Keratinocyte (primary cell): ENCODE results near the gene ABHD4. TPM values are rescaled to one million over a fixed set of nuclear protein-coding genes. Genes with fewer than 3 reads are reported as not detected.

Source experiments
- DNase-seq: peaks from one replicate; pipeline ENCODE4 v3.0.0-alpha.2; 2011; ENCODE audit warnings: low read depth, missing footprints, low spot score
- FAIRE-seq: peaks from 2 replicates; lab custom pipeline; 2011; peaks lifted over from hg19 to GRCh38; lab: Jason Lieb, UNC
- H2AFZ ChIP-seq: 2 replicates; pipeline ENCODE4 v1.6.0; 2012; ENCODE audit warnings: low read length, control low read depth, inconsistent platforms; ENCODE audit not compliant: control insufficient read depth
- H3K27ac ChIP-seq: 2 replicates; pipeline ENCODE4 v1.5.1; 2011; ENCODE audit warnings: low read length; ENCODE audit not compliant: control insufficient read depth, insufficient read depth
- H3K27me3 ChIP-seq: 3 replicates; pipeline ENCODE4 v1.6.0; 2011; ENCODE audit warnings: low read length; ENCODE audit not compliant: control insufficient read depth, insufficient read depth; ENCODE audit errors: extremely low read depth
- H3K36me3 ChIP-seq, 2 experiments: 2 replicates in 1 of 2; 3 replicates in 1 of 2; pipeline ENCODE4 v1.5.1; 2011; ENCODE audit warnings: low read length in 2 of 2, mild to moderate bottlenecking in 1 of 2; ENCODE audit not compliant: control insufficient read depth in 2 of 2, insufficient read depth in 2 of 2; ENCODE audit errors: extremely low read depth in 1 of 2
- H3K4me1 ChIP-seq: 3 replicates; pipeline ENCODE4 v1.5.1; 2011; ENCODE audit warnings: low read length; ENCODE audit not compliant: control insufficient read depth, insufficient read depth; ENCODE audit errors: extremely low read depth
- H3K4me2 ChIP-seq: 3 replicates; pipeline ENCODE4 v1.6.0; 2011; ENCODE audit warnings: low read depth, low read length; ENCODE audit not compliant: control insufficient read depth, insufficient read depth; ENCODE audit errors: extremely low read depth
- H3K4me3 ChIP-seq, 3 experiments: fragments of 200-600 bp in 1 of 3; sonication (generic) in 1 of 3; 2 replicates in 2 of 3; 3 replicates in 1 of 3; pipeline ENCODE4 v1.5.1; 2011 to 2016; ENCODE audit warnings: low read length in 3 of 3, mild to moderate bottlenecking in 3 of 3, control low read depth in 2 of 3, inconsistent platforms in 1 of 3, low read depth in 1 of 3, mixed read lengths in 1 of 3, mixed run types in 1 of 3, moderate library complexity in 1 of 3; ENCODE audit not compliant: control insufficient read depth in 2 of 3, insufficient read depth in 2 of 3; ENCODE audit errors: extremely low read depth in 1 of 3
- H3K79me2 ChIP-seq: 2 replicates; pipeline ENCODE4 v1.6.0; 2012; ENCODE audit warnings: low read length; ENCODE audit not compliant: control insufficient read depth, insufficient read depth
- H3K9ac ChIP-seq: 3 replicates; pipeline ENCODE4 v1.6.0; 2011; ENCODE audit warnings: low read length; ENCODE audit not compliant: control insufficient read depth, insufficient read depth; ENCODE audit errors: extremely low read depth
- H3K9me1 ChIP-seq: 3 replicates; pipeline ENCODE4 v1.6.0; 2011; ENCODE audit warnings: low read length; ENCODE audit not compliant: control insufficient read depth, insufficient read depth; ENCODE audit errors: extremely low read depth
- H3K9me3 ChIP-seq: 2 replicates; pipeline ENCODE4 v1.5.1; 2012; ENCODE audit warnings: low read depth, low read length; ENCODE audit not compliant: control insufficient read depth
- H4K20me1 ChIP-seq: 3 replicates; pipeline ENCODE4 v1.6.0; 2011; ENCODE audit warnings: low read length; ENCODE audit not compliant: control insufficient read depth, insufficient read depth; ENCODE audit errors: extremely low read depth
- EZH2 ChIP-seq: IDR thresholded peaks from one replicate; pipeline ENCODE4 v1.6.1; 2012; ENCODE audit warnings: inconsistent platforms, mild to moderate bottlenecking, low read length, moderate library complexity
- dilution Hi-C: fragments of 300-500 bp; cut with MboI; formaldehyde crosslinking; loops from one replicate; pipeline ENCODE4 v1.7.0; 2020; ENCODE audit warnings: low sequenced_read_pairs; ENCODE audit not compliant: extremely low pct_ligation_motif_present
- polyA plus RNA-seq, 5 experiments: library from polyadenylated mRNA; depleted of rRNA in 3 of 5; stranded (reverse) in 3 of 5; stranded (forward) in 1 of 5; unstranded in 1 of 5; fragments of >200 nt; gene quantifications; 1 replicate in 1 of 5; 2 replicates in 3 of 5; 3 replicates in 1 of 5; pipeline versions ENCODE4 v1.2.1 to v1.2.3, GENCODE V29; 2011 to 2012; ENCODE audit warnings: missing spikeins in 2 of 5, low read depth in 1 of 5, low replicate concordance in 1 of 5
- TF ChIP-seq, protein P1 (sequence below), 3 experiments: IDR thresholded peaks in 1 of 3; conservative IDR thresholded peaks in 1 of 3; optimal IDR thresholded peaks in 1 of 3; 2 replicates in 2 of 3; 3 replicates in 1 of 3; pipeline versions ENCODE3 to v1.5.1; 2011; ENCODE audit warnings: low read length in 3 of 3, mild to moderate bottlenecking in 3 of 3, moderate library complexity in 2 of 3, control low read depth in 1 of 3, inconsistent platforms in 1 of 3; ENCODE audit not compliant: insufficient read depth in 2 of 3; ENCODE audit errors: extremely low read depth in 1 of 3

ABHD4 gene
- polyA plus RNA-seq, 1 donor (not counting 4 experiments of a cell fraction or from before 2014, with no cell fraction given): 17.7 TPM

DNA sequence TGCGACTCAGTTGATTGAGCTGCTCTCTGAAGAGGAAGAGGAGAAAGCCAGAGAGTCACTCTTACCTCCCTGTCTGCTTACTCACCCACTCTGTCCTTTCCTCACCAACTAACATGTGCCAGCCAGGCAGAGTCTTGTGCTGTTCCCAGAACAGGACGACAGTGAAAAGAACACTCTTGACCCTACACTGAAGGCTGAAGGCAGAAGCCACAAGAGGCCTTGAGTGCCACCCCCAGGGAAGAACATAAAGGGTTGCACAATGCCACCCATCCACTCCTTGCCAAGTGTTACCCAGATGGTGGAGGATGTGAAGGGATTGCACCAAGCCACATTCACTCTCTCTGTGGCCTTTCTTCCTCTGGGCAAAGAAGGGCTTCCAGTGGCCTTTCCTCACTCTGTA, 12.8 kb downstream of the ABHD4 start:
- Histone ChIP-seq H3K4me2 (no peak overlapping the region), H3K9me1 (no peaks in the 10 kb centered on the region), H3K36me3 (peaks cover 19 to 26% of the 10 kb centered on the region in 2 experiments), H3K4me1 (peaks cover 18% of the 10 kb centered on the region), H3K79me2 (no peaks in the 10 kb centered on the region), H4K20me1 (no peaks in the 10 kb centered on the region), H3K27me3 (no peaks in the 10 kb centered on the region), H3K27ac (no peak overlapping the region), H3K4me3 (no peak overlapping the region), H3K9me3 (no peaks in the 10 kb centered on the region), H2AFZ (no peak overlapping the region), H3K9ac (no peak overlapping the region)
- DNase-seq: no peak
- no peak for FAIRE-seq
- TF ChIP-seq, protein P1, sequence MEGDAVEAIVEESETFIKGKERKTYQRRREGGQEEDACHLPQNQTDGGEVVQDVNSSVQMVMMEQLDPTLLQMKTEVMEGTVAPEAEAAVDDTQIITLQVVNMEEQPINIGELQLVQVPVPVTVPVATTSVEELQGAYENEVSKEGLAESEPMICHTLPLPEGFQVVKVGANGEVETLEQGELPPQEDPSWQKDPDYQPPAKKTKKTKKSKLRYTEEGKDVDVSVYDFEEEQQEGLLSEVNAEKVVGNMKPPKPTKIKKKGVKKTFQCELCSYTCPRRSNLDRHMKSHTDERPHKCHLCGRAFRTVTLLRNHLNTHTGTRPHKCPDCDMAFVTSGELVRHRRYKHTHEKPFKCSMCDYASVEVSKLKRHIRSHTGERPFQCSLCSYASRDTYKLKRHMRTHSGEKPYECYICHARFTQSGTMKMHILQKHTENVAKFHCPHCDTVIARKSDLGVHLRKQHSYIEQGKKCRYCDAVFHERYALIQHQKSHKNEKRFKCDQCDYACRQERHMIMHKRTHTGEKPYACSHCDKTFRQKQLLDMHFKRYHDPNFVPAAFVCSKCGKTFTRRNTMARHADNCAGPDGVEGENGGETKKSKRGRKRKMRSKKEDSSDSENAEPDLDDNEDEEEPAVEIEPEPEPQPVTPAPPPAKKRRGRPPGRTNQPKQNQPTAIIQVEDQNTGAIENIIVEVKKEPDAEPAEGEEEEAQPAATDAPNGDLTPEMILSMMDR (optimal IDR thresholded peaks at IDR 0.05 in 1 of 3, IDR thresholded peaks at IDR 0.05 in 1 of 3, conservative IDR thresholded peaks at IDR 0.05 in 1 of 3; ENCODE audit: extremely low read depth in 1 of 3, insufficient read depth in 2 of 3, low read length in 3 of 3): no peak
- no peak for TF ChIP-seq EZH2
- dilution Hi-C loops: no loop called here

DNA sequence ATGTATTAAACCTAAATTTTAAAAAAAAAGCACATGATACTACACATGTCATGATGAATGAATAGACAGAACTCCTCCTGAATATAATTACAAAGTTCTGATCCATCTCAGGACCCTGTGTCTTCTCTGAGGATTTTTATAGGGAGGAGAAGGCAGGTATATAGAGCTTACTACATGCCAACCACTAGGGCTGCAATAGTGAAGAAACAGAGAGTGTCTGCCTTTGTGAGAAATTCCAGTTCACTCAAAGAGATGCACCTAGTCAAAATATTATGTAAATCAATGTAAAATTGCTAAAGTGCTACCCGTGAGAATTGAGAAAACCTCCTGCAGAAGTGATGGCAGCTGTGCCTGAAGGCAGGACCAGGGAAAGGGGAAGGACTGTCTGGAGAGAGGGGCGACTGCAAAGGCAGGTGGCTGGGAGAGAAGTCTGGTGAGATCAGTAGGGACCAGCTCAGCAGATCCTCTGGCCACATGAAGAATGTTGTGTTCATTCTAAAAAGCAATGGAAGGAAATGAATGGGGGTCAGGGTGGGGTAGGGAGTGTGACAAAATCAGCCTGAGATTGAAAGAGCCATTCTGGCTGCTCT, 15.1 kb downstream of the ABHD4 start:
- dilution Hi-C loops: no loop called here
- Histone ChIP-seq H3K4me3 (no peak overlapping the region), H3K36me3 (peaks cover 12 to 13% of the 10 kb centered on the region in 2 experiments), H2AFZ (no peak overlapping the region), H3K9me3 (no peaks in the 10 kb centered on the region), H3K9me1 (no peaks in the 10 kb centered on the region), H3K4me2 (no peak overlapping the region), H3K9ac (no peak overlapping the region), H3K4me1 (peaks cover 18% of the 10 kb centered on the region), H3K79me2 (no peaks in the 10 kb centered on the region), H3K27me3 (no peaks in the 10 kb centered on the region), H4K20me1 (no peaks in the 10 kb centered on the region), H3K27ac (peak overlapping the region; percentile 45)
- DNase-seq (no peak), FAIRE-seq (no peak)
- no peak for TF ChIP-seq EZH2
- TF ChIP-seq, protein P1 (optimal IDR thresholded peaks at IDR 0.05 in 1 of 3, IDR thresholded peaks at IDR 0.05 in 1 of 3, conservative IDR thresholded peaks at IDR 0.05 in 1 of 3; ENCODE audit: extremely low read depth in 1 of 3, insufficient read depth in 2 of 3, low read length in 3 of 3): peak in 1 of 3 experiments; percentile 15
